Vagina (tissue), 2 donors: ENCODE measurements around the gene TOX3. TPM values are rescaled to one million over a fixed set of nuclear protein-coding genes. Genes with fewer than 3 reads are reported as not detected.

ENCODE experiments used
- DNase-seq, 2 donors: peaks; one replicate each; pipeline ENCODE4 v3.0.0-alpha.2; 2017; ENCODE audit errors: extremely low spot score in 2 of 2
- H3K27ac ChIP-seq: fragments of 200-600 bp; sonication (generic); one replicate; pipeline ENCODE4 v1.5.1; 2019
- H3K27me3 ChIP-seq: fragments of 200-600 bp; sonication (generic); one replicate; pipeline ENCODE4 v1.5.1; 2019
- H3K36me3 ChIP-seq, 2 donors: fragments of 200-600 bp; sonication (generic); one replicate each; pipeline ENCODE4 v1.5.1; 2017 to 2019
- H3K4me1 ChIP-seq: fragments of 200-600 bp; sonication (generic); one replicate; pipeline ENCODE4 v1.5.1; 2019
- H3K4me3 ChIP-seq, 2 donors: fragments of 200-600 bp; sonication (generic); 1 replicate in 1 of 2; 2 replicates in 1 of 2; pipeline ENCODE4 v1.5.1; 2016 to 2019
- H3K9me3 ChIP-seq: fragments of 200-600 bp; sonication (generic); one replicate; pipeline ENCODE4 v1.5.1; 2019
- CTCF ChIP-seq, 3 experiments: fragments of 450-650 bp in 2 of 3; fragments of 200-600 bp in 1 of 3; sonication (generic) in 1 of 3; IDR thresholded peaks; one replicate each; pipeline ENCODE4 v1.5.1; 2017 to 2019; ENCODE audit warnings: antibody characterized with exemption in 3 of 3, mild to moderate bottlenecking in 2 of 3, moderate library complexity in 2 of 3
- POLR2A ChIP-seq, 2 donors: fragments of 450-650 bp; IDR thresholded peaks; one replicate each; pipeline ENCODE4 v1.6.1; 2017; ENCODE audit warnings: antibody characterized with exemption in 2 of 2, mild to moderate bottlenecking in 2 of 2, moderate library complexity in 2 of 2
- POLR2AphosphoS5 ChIP-seq, 2 donors: sonication (generic); formaldehyde crosslinking; IDR thresholded peaks; one replicate each; pipeline ENCODE4 v1.9.0; 2017; ENCODE audit warnings: antibody characterized with exemption in 2 of 2, mild to moderate bottlenecking in 2 of 2, low read depth in 1 of 2; ENCODE audit not compliant: insufficient read depth in 1 of 2
- intact Hi-C: fragments of 100-400 bp; cut with DNase I; formaldehyde crosslinking; loops from one replicate; pipeline ENCODE4 v1.15.1; 2023
- total RNA-seq: library from RNA; depleted of rRNA; stranded (reverse); fragments of >200 nt; gene quantifications from one replicate; pipeline ENCODE4 v1.2.3, GENCODE V29; 2016

TOX3 gene
- total RNA-seq, 1 donor from 2014 or later = 1.2 TPM

GRCh38 chr16:52529226-52529625 lies 17.7 kb downstream of the TOX3 start:
- Histone ChIP-seq H3K4me3 (no peak overlapping the region), H3K27me3 (no peaks in the 10 kb centered on the region), H3K9me3 (no peaks in the 10 kb centered on the region), H3K36me3 (no peaks in the 10 kb centered on the region), H3K27ac (no peak overlapping the region), H3K4me1 (no peaks in the 10 kb centered on the region)
- intact Hi-C loops = no loop called here
- TF ChIP-seq POLR2AphosphoS5 (IDR thresholded peaks at IDR 0.05; ENCODE audit: insufficient read depth in 1 of 2, low read depth in 1 of 2) (no peak), CTCF (IDR thresholded peaks at IDR 0.05) (no peak)
- no peak for DNase-seq

GRCh38 chr16:52528393-52529065 lies 18.4 kb downstream of the TOX3 start:
- Histone ChIP-seq H3K27ac (no peak overlapping the region), H3K27me3 (no peaks in the 10 kb centered on the region), H3K4me3 (no peak overlapping the region), H3K9me3 (no peaks in the 10 kb centered on the region), H3K36me3 (no peaks in the 10 kb centered on the region), H3K4me1 (no peaks in the 10 kb centered on the region)
- intact Hi-C loops = no loop called here
- DNase-seq = no peak
- TF ChIP-seq POLR2AphosphoS5 (IDR thresholded peaks at IDR 0.05; ENCODE audit: insufficient read depth in 1 of 2, low read depth in 1 of 2) (no peak), CTCF (IDR thresholded peaks at IDR 0.05) (no peak), POLR2A (IDR thresholded peaks at IDR 0.05) (no peak)

- Histone ChIP-seq H3K4me3 (no peak overlapping the region), H3K27ac (no peak overlapping the region), H3K9me3 (no peaks in the 10 kb centered on the region), H3K4me1 (no peaks in the 10 kb centered on the region), H3K27me3 (no peaks in the 10 kb centered on the region), H3K36me3 (no peaks in the 10 kb centered on the region)
- TF ChIP-seq POLR2A (IDR thresholded peaks at IDR 0.05) (no peak), POLR2AphosphoS5 (IDR thresholded peaks at IDR 0.05; ENCODE audit: insufficient read depth in 1 of 2, low read depth in 1 of 2) (no peak), CTCF (IDR thresholded peaks at IDR 0.05) (no peak)
- intact Hi-C loops = loop anchor here (1.0 kb wide), 1 partner anchor 38 kb away; no protein-coding TSS in a partner anchor
- DNase-seq = no peak
Measured at GRCh38 chr16:52526830-52527229, 20.1 kb downstream of the TOX3 start.

- intact Hi-C loops = no loop called here
- Histone ChIP-seq H3K27me3 (no peaks in the 10 kb centered on the region), H3K9me3 (no peaks in the 10 kb centered on the region), H3K27ac (no peak overlapping the region), H3K36me3 (no peaks in the 10 kb centered on the region), H3K4me3 (no peak overlapping the region), H3K4me1 (no peaks in the 10 kb centered on the region)
- no peak for DNase-seq
- no peak for TF ChIP-seq POLR2A (IDR thresholded peaks at IDR 0.05)
- TF ChIP-seq CTCF (IDR thresholded peaks at IDR 0.05) = no peak
- no peak for TF ChIP-seq POLR2AphosphoS5 (IDR thresholded peaks at IDR 0.05; ENCODE audit: insufficient read depth in 1 of 2, low read depth in 1 of 2)
Measured at GRCh38 chr16:52526116-52526828, 20.7 kb downstream of the TOX3 start.

GRCh38 chr16:52521570-52521969 lies 25.4 kb downstream of the TOX3 start:
- Histone ChIP-seq H3K27me3 (no peaks in the 10 kb centered on the region), H3K9me3 (no peaks in the 10 kb centered on the region), H3K36me3 (no peaks in the 10 kb centered on the region), H3K27ac (no peak overlapping the region), H3K4me1 (no peaks in the 10 kb centered on the region), H3K4me3 (no peak overlapping the region)
- intact Hi-C loops = no loop called here
- TF ChIP-seq CTCF (IDR thresholded peaks at IDR 0.05) = no peak
- no peak for TF ChIP-seq POLR2AphosphoS5 (IDR thresholded peaks at IDR 0.05; ENCODE audit: insufficient read depth in 1 of 2, low read depth in 1 of 2)
- no peak for TF ChIP-seq POLR2A (IDR thresholded peaks at IDR 0.05)
- no peak for DNase-seq
